Kidney epithelial cell (primary cell): ENCODE results near the gene MSANTD3. TPM values are rescaled to one million over a fixed set of nuclear protein-coding genes. Genes with fewer than 3 reads are reported as not detected.

Experiments
- DNase-seq: peaks from one replicate; pipeline ENCODE4 v3.0.0-alpha.2; 2010; ENCODE audit warnings: low read depth
- H3K27me3 ChIP-seq: 2 replicates; pipeline ENCODE4 v1.6.0; 2011; ENCODE audit warnings: low read length; ENCODE audit not compliant: control insufficient read depth, insufficient read depth
- H3K36me3 ChIP-seq: 2 replicates; pipeline ENCODE4 v1.5.1; 2011; ENCODE audit warnings: low read length; ENCODE audit not compliant: control insufficient read depth, insufficient read depth
- H3K4me3 ChIP-seq: 2 replicates; pipeline ENCODE4 v1.5.1; 2011; ENCODE audit warnings: low read depth, mild to moderate bottlenecking, control low read depth, low read length
- CTCF ChIP-seq: IDR thresholded peaks from 2 replicates; pipeline ENCODE4 v1.5.1; 2011; ENCODE audit warnings: mild to moderate bottlenecking, moderate library complexity, low read length, control low read depth, inconsistent platforms; ENCODE audit not compliant: insufficient read depth, poor library complexity, severe bottlenecking
- total RNA-seq: library from RNA; depleted of rRNA; stranded (reverse); fragments of >200 nt; gene quantifications from 2 replicates; pipeline ENCODE4 v1.2.3, GENCODE V29; 2015

The MSANTD3 gene
- total RNA-seq, 1 donor from 2014 or later = 77.3 TPM

GRCh38 chr9:100397529-100398266 lies 29.2 kb upstream of the MSANTD3 start:
- TF ChIP-seq CTCF = no peak
- no peak overlapping the region for H3K4me3 ChIP-seq
- no peaks in the 10 kb centered on the region for H3K36me3 ChIP-seq
- H3K27me3 ChIP-seq = no peaks in the 10 kb centered on the region
- DNase-seq = no peak

GRCh38 chr9:100401042-100401441 lies 25.9 kb upstream of the MSANTD3 start:
- no peak for TF ChIP-seq CTCF
- DNase-seq = no peak
- H3K36me3 ChIP-seq = no peaks in the 10 kb centered on the region
- H3K27me3 ChIP-seq = no peaks in the 10 kb centered on the region
- no peak overlapping the region for H3K4me3 ChIP-seq

- H3K36me3 ChIP-seq = no peaks in the 10 kb centered on the region
- no peaks in the 10 kb centered on the region for H3K27me3 ChIP-seq
- no peak for TF ChIP-seq CTCF
- no peak overlapping the region for H3K4me3 ChIP-seq
- no peak for DNase-seq
Observed at GRCh38 chr9:100406962-100407361, 20.0 kb upstream of the MSANTD3 start.

GRCh38 chr9:100408546-100409175 lies 18.3 kb upstream of the MSANTD3 start:
- H3K27me3 ChIP-seq = no peaks in the 10 kb centered on the region
- no peak for TF ChIP-seq CTCF
- H3K36me3 ChIP-seq = no peaks in the 10 kb centered on the region
- no peak overlapping the region for H3K4me3 ChIP-seq
- no peak for DNase-seq

- TF ChIP-seq CTCF = no peak
- Histone ChIP-seq H3K27me3 (no peaks in the 10 kb centered on the region), H3K36me3 (no peaks in the 10 kb centered on the region), H3K4me3 (no peak overlapping the region)
- DNase-seq = no peak
Observed at GRCh38 chr9:100409176-100409556, 17.8 kb upstream of the MSANTD3 start.
